Loucy (cell line): ENCODE results near the gene SCN9A.

Source experiments
- H2AFZ ChIP-seq: fragments of 200-600 bp; sonication (generic); 2 replicates; pipeline ENCODE4 v1.6.0; 2016; ENCODE audit warnings: antibody characterized with exemption, mild to moderate bottlenecking, low read length, moderate library complexity
- H3F3A ChIP-seq: fragments of 200-600 bp; 2 replicates; pipeline ENCODE4 v1.6.0; 2016; ENCODE audit warnings: antibody characterized with exemption, low read depth, mild to moderate bottlenecking
- H3K27me3 ChIP-seq: fragments of 200-600 bp; sonication (generic); 2 replicates; pipeline ENCODE4 v1.6.1; 2014; ENCODE audit warnings: low read length, mild to moderate bottlenecking; ENCODE audit not compliant: insufficient read depth, poor library complexity, severe bottlenecking
- H3K36me3 ChIP-seq: fragments of 200-600 bp; sonication (generic); 2 replicates; pipeline ENCODE4 v1.6.1; 2016; ENCODE audit warnings: low read length; ENCODE audit not compliant: insufficient read depth
- H3K4me1 ChIP-seq: fragments of 200-600 bp; sonication (generic); 2 replicates; pipeline ENCODE4 v1.5.1; 2014; ENCODE audit warnings: low read length, mild to moderate bottlenecking; ENCODE audit not compliant: insufficient read depth, poor library complexity, severe bottlenecking
- H3K4me2 ChIP-seq: fragments of 200-600 bp; sonication (generic); 2 replicates; pipeline ENCODE4 v1.6.0; 2014; ENCODE audit warnings: antibody characterized with exemption, low read length, low read depth, mild to moderate bottlenecking; ENCODE audit not compliant: poor library complexity, severe bottlenecking
- H3K4me3 ChIP-seq: fragments of 200-600 bp; sonication (generic); 2 replicates; pipeline ENCODE4 v1.5.1; 2014; ENCODE audit warnings: low read length, mild to moderate bottlenecking, mixed read lengths; ENCODE audit not compliant: poor library complexity, severe bottlenecking
- H3K79me2 ChIP-seq: fragments of 200-600 bp; sonication (generic); 2 replicates; pipeline ENCODE4 v1.6.1; 2014; ENCODE audit warnings: low read length; ENCODE audit not compliant: insufficient read depth
- H3K9ac ChIP-seq: fragments of 200-600 bp; sonication (generic); 2 replicates; pipeline ENCODE4 v1.6.0; 2014; ENCODE audit warnings: mild to moderate bottlenecking, low read depth, low read length, moderate library complexity; ENCODE audit not compliant: poor library complexity, severe bottlenecking
- H3K9me2 ChIP-seq: fragments of 200-600 bp; sonication (generic); replicated peaks from 2 replicates; pipeline ENCODE4 v1.6.1; 2016; ENCODE audit warnings: low read depth, low read length, mixed read lengths
- H3K9me3 ChIP-seq: fragments of 200-600 bp; sonication (generic); 2 replicates; pipeline ENCODE4 v1.6.1; 2014; ENCODE audit warnings: mild to moderate bottlenecking, antibody characterized with exemption, low read length, low read depth; ENCODE audit not compliant: insufficient read depth
- H4K20me1 ChIP-seq: fragments of 200-600 bp; sonication (generic); 2 replicates; pipeline ENCODE4 v1.6.0; 2014; ENCODE audit warnings: antibody characterized with exemption, low read length, mild to moderate bottlenecking; ENCODE audit not compliant: insufficient read depth, poor library complexity, severe bottlenecking
- EZH2phosphoT487 ChIP-seq: fragments of 200-600 bp; IDR thresholded peaks from 2 replicates; pipeline ENCODE4 v1.6.1; 2018; ENCODE audit warnings: antibody characterized with exemption, mild to moderate bottlenecking, moderate library complexity, borderline replicate concordance
- TF ChIP-seq, protein P1 (sequence below): fragments of 200-600 bp; sonication (generic); conservative IDR thresholded peaks from 2 replicates; pipeline ENCODE4 v1.5.1; 2014; ENCODE audit warnings: mild to moderate bottlenecking, antibody characterized with exemption, low read length

Gene SCN9A

DNA sequence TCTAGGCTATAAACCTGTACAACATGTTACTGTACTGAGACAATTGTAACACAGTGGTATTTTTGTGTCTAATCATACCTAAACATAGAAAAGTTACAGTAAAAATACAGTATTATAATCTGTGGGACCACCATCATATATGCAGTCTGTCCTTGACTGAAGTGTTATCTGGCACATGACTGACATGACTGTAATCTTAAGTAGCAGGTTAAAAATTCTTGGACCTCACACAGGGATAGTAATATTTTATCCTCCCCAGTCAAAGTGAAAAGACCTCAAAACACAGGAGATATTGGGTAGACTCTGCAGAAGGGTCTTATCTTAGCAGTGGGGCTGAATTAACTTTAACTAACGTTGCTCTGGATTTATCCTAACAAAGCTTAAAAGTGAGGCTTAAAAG lies 4.9 kb upstream of the SCN9A start:
- Histone ChIP-seq H3K9ac (no peak overlapping the region), H3K9me2 (no peaks in the 10 kb centered on the region), H3K27me3 (no peaks in the 10 kb centered on the region), H2AFZ (no peak overlapping the region), H3K4me1 (no peaks in the 10 kb centered on the region), H3K4me3 (no peak overlapping the region), H3K79me2 (no peaks in the 10 kb centered on the region), H3K4me2 (no peak overlapping the region), H3K9me3 (no peaks in the 10 kb centered on the region), H4K20me1 (no peaks in the 10 kb centered on the region), H3F3A (no peaks in the 10 kb centered on the region), H3K36me3 (no peaks in the 10 kb centered on the region)
- no peak for TF ChIP-seq EZH2phosphoT487
- TF ChIP-seq, protein P1, sequence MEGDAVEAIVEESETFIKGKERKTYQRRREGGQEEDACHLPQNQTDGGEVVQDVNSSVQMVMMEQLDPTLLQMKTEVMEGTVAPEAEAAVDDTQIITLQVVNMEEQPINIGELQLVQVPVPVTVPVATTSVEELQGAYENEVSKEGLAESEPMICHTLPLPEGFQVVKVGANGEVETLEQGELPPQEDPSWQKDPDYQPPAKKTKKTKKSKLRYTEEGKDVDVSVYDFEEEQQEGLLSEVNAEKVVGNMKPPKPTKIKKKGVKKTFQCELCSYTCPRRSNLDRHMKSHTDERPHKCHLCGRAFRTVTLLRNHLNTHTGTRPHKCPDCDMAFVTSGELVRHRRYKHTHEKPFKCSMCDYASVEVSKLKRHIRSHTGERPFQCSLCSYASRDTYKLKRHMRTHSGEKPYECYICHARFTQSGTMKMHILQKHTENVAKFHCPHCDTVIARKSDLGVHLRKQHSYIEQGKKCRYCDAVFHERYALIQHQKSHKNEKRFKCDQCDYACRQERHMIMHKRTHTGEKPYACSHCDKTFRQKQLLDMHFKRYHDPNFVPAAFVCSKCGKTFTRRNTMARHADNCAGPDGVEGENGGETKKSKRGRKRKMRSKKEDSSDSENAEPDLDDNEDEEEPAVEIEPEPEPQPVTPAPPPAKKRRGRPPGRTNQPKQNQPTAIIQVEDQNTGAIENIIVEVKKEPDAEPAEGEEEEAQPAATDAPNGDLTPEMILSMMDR, result no peak

DNA sequence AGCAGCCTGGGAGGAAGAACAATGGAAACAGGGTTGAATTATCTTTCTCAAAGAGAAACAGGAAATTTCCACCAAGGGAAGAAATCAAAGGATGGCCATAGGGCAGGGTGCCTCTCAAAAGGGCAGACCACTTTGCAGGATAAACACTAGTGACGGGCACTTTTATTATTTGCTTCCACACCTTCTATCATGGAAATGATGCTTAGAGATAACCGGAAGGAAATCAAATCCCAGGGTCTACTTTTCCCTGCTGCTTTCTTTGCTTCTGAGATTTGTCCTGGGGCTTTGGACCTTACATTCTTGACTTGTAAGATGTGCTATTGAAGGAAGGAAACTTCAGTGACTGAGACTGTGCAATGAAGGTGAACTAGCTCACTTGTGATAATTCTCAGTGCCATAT lies 1.1 kb upstream of the SCN9A start:
- Histone ChIP-seq H2AFZ (no peak overlapping the region), H3K27me3 (no peaks in the 10 kb centered on the region), H3K4me1 (peaks cover 15% of the 10 kb centered on the region), H3K79me2 (no peaks in the 10 kb centered on the region), H3K4me3 (no peak overlapping the region), H3K9me3 (no peaks in the 10 kb centered on the region), H3F3A (no peaks in the 10 kb centered on the region), H4K20me1 (no peaks in the 10 kb centered on the region), H3K9me2 (no peaks in the 10 kb centered on the region), H3K36me3 (no peaks in the 10 kb centered on the region), H3K9ac (no peak overlapping the region), H3K4me2 (no peak overlapping the region)
- TF ChIP-seq EZH2phosphoT487, result no peak
- TF ChIP-seq, protein P1, result no peak

DNA sequence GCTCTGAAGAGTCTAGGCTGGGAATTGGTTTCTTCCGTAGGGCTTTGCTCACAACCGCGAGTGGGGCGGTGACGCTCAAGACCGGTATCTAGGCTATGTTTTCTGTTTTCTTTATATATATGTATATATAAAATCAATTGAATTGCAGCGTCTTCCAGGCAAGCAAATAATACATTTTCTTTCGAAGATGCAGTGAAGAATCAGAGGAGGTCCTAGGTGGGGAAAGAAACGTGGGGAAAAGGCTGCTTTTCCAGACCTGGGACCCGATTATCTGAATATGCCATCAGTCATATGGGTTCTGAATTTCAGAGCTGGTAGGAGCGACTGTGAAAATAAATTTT lies 714 bp upstream of the SCN9A start:
- no peaks in the 10 kb centered on the region for H3K36me3 ChIP-seq
- H4K20me1 ChIP-seq, result no peaks in the 10 kb centered on the region
- H3K9me2 ChIP-seq, result no peaks in the 10 kb centered on the region
- peaks cover 17% of the 10 kb centered on the region for H3K4me1 ChIP-seq
- no peak overlapping the region for H3K4me2 ChIP-seq
- no peak overlapping the region for H2AFZ ChIP-seq
- no peaks in the 10 kb centered on the region for H3K79me2 ChIP-seq
- no peaks in the 10 kb centered on the region for H3K27me3 ChIP-seq
- no peak for TF ChIP-seq EZH2phosphoT487
- TF ChIP-seq, protein P1, result no peak
- H3F3A ChIP-seq, result no peaks in the 10 kb centered on the region
- no peak overlapping the region for H3K9ac ChIP-seq
- no peaks in the 10 kb centered on the region for H3K9me3 ChIP-seq
- H3K4me3 ChIP-seq, result no peak overlapping the region
